Naive B cell (primary cell): ENCODE measurements around the gene DAZAP1. TPM values are rescaled to one million over a fixed set of nuclear protein-coding genes. Genes with fewer than 3 reads are reported as not detected.
A peak's percentile ranks its signal among the peaks of the same experiment; 100 is the strongest.

Experiments
- ATAC-seq, 2 donors: fragments of 150-1000 bp; cut with Tn5 transposase; 2 replicates each; pipeline ENCODE4 v1.10.0; 2021; ENCODE audit warnings: low read depth in 2 of 2, mild to moderate bottlenecking in 2 of 2, moderate library complexity in 2 of 2
- DNase-seq: peaks from one replicate; pipeline ENCODE4 v3.0.0; 2022
- H3K27ac Mint-ChIP-seq, 6 donors: one replicate each; pipeline ENCODE4 v1.8.0; 2020 to 2022; ENCODE audit warnings: mild to moderate bottlenecking in 6 of 6, mixed read lengths in 6 of 6, moderate library complexity in 5 of 6, inconsistent platforms in 2 of 6
- H3K27me3 Mint-ChIP-seq, 3 donors: one replicate each; pipeline ENCODE4 v1.8.0; 2021 to 2022; ENCODE audit warnings: mixed read lengths in 3 of 3, mild to moderate bottlenecking in 1 of 3
- H3K36me3 Mint-ChIP-seq, 2 donors: one replicate each; pipeline ENCODE4 v1.8.0; 2020 to 2022; ENCODE audit warnings: mixed read lengths in 2 of 2, inconsistent platforms in 1 of 2, mild to moderate bottlenecking in 1 of 2
- H3K4me1 Mint-ChIP-seq, 3 donors: one replicate each; pipeline ENCODE4 v1.8.0; 2020 to 2022; ENCODE audit warnings: mixed read lengths in 3 of 3, inconsistent platforms in 1 of 3, mild to moderate bottlenecking in 1 of 3, moderate library complexity in 1 of 3
- H3K4me3 Mint-ChIP-seq, 8 donors: one replicate each; pipeline ENCODE4 v1.8.0; 2020 to 2022; ENCODE audit warnings: mild to moderate bottlenecking in 8 of 8, mixed read lengths in 8 of 8, moderate library complexity in 8 of 8, inconsistent platforms in 2 of 8
- H3K9me3 Mint-ChIP-seq, 7 donors: one replicate each; pipeline ENCODE4 v1.8.0; 2020 to 2022; ENCODE audit warnings: mixed read lengths in 7 of 7, mild to moderate bottlenecking in 5 of 7, inconsistent platforms in 2 of 7, moderate library complexity in 1 of 7
- polyA plus RNA-seq, 6 donors: library from polyadenylated mRNA; unstranded; fragments of 300-500 nt; fragmentation: Illumina TruSeq; gene quantifications; one replicate each; pipeline ENCODE4 v1.2.3, GENCODE V29; 2021; ENCODE audit warnings: low read depth in 6 of 6

DAZAP1 gene
- polyA plus RNA-seq, 6 donors from 2014 or later = 3.6 to 7.5 (median 6.2) TPM

GRCh38 chr19:1369214-1369805, 38.1 kb upstream of the DAZAP1 start:
- H3K4me1 Mint-ChIP-seq = peaks cover 2 to 4% (median 2%) of the 10 kb centered on the region in 3 donors
- H3K27ac Mint-ChIP-seq = peak overlapping the region in 1 of 6 donors; percentile 83
- peak overlapping the region in 1 of 8 donors; percentile 52 for H3K4me3 Mint-ChIP-seq
- no peaks in the 10 kb centered on the region for H3K36me3 Mint-ChIP-seq
- DNase-seq (no peak), ATAC-seq (no peak)
- no peaks in the 10 kb centered on the region for H3K9me3 Mint-ChIP-seq
- H3K27me3 Mint-ChIP-seq = no peaks in the 10 kb centered on the region

GRCh38 chr19:1370579-1371361, 36.6 kb upstream of the DAZAP1 start:
- Mint-ChIP-seq H3K36me3 (no peaks in the 10 kb centered on the region), H3K4me3 (no peak overlapping the region), H3K27ac (no peak overlapping the region), H3K4me1 (no peaks in the 10 kb centered on the region), H3K9me3 (no peaks in the 10 kb centered on the region), H3K27me3 (no peaks in the 10 kb centered on the region)
- ATAC-seq (no peak), DNase-seq (no peak)

GRCh38 chr19:1373042-1373533, 34.3 kb upstream of the DAZAP1 start:
- H3K9me3 Mint-ChIP-seq = no peaks in the 10 kb centered on the region
- no peaks in the 10 kb centered on the region for H3K27me3 Mint-ChIP-seq
- DNase-seq (no peak), ATAC-seq (no peak)
- H3K36me3 Mint-ChIP-seq = no peaks in the 10 kb centered on the region
- H3K4me3 Mint-ChIP-seq = no peak overlapping the region
- H3K27ac Mint-ChIP-seq = no peak overlapping the region
- H3K4me1 Mint-ChIP-seq = peaks cover 0 to 5% (median 5%) of the 10 kb centered on the region in 3 donors

GRCh38 chr19:1373534-1374249, 33.7 kb upstream of the DAZAP1 start:
- Mint-ChIP-seq H3K9me3 (no peaks in the 10 kb centered on the region), H3K27ac (no peak overlapping the region), H3K4me1 (peaks cover 0 to 5% (median 5%) of the 10 kb centered on the region in 3 donors), H3K4me3 (no peak overlapping the region), H3K36me3 (no peaks in the 10 kb centered on the region), H3K27me3 (no peaks in the 10 kb centered on the region)
- no peak for DNase-seq
- no peak for ATAC-seq

- H3K27me3 Mint-ChIP-seq = no peaks in the 10 kb centered on the region
- no peaks in the 10 kb centered on the region for H3K9me3 Mint-ChIP-seq
- no peak overlapping the region for H3K27ac Mint-ChIP-seq
- peaks cover 0 to 5% (median 5%) of the 10 kb centered on the region in 3 donors for H3K4me1 Mint-ChIP-seq
- ATAC-seq = no peak
- no peaks in the 10 kb centered on the region for H3K36me3 Mint-ChIP-seq
- H3K4me3 Mint-ChIP-seq = no peak overlapping the region
- DNase-seq = no peak
Observed at GRCh38 chr19:1374250-1374577, 33.2 kb upstream of the DAZAP1 start.

- no peak for ATAC-seq
- H3K4me3 Mint-ChIP-seq = no peak overlapping the region
- no peaks in the 10 kb centered on the region for H3K9me3 Mint-ChIP-seq
- no peak for DNase-seq
- no peaks in the 10 kb centered on the region for H3K36me3 Mint-ChIP-seq
- H3K27ac Mint-ChIP-seq = no peak overlapping the region
- H3K4me1 Mint-ChIP-seq = peaks cover 0 to 5% (median 5%) of the 10 kb centered on the region in 3 donors
- no peaks in the 10 kb centered on the region for H3K27me3 Mint-ChIP-seq
Observed at GRCh38 chr19:1376415-1376805, 31.0 kb upstream of the DAZAP1 start.

- DNase-seq = no peak
- no peaks in the 10 kb centered on the region for H3K36me3 Mint-ChIP-seq
- H3K9me3 Mint-ChIP-seq = no peaks in the 10 kb centered on the region
- no peak for ATAC-seq
- no peaks in the 10 kb centered on the region for H3K27me3 Mint-ChIP-seq
- peaks cover 0 to 5% (median 5%) of the 10 kb centered on the region in 3 donors for H3K4me1 Mint-ChIP-seq
- no peak overlapping the region for H3K27ac Mint-ChIP-seq
- no peak overlapping the region for H3K4me3 Mint-ChIP-seq
Observed at GRCh38 chr19:1377176-1377964, 30.0 kb upstream of the DAZAP1 start.

GRCh38 chr19:1377965-1378785, 29.2 kb upstream of the DAZAP1 start:
- Mint-ChIP-seq H3K4me3 (peak overlapping the region in 1 of 8 donors; percentile 15), H3K36me3 (peaks cover 0 to 1% of the 10 kb centered on the region in 2 donors), H3K4me1 (peaks cover 4 to 11% (median 9%) of the 10 kb centered on the region in 3 donors), H3K27me3 (peaks cover 0 to 3% (median 1%) of the 10 kb centered on the region in 3 donors), H3K9me3 (peaks cover 0 to 1% (median 0%) of the 10 kb centered on the region in 7 donors), H3K27ac (no peak overlapping the region)
- DNase-seq (no peak), ATAC-seq (no peak)

GRCh38 chr19:1379126-1379905, 28.1 kb upstream of the DAZAP1 start:
- Mint-ChIP-seq H3K9me3 (peaks cover 0 to 6% (median 2%) of the 10 kb centered on the region in 7 donors), H3K27me3 (peaks cover 0 to 8% (median 6%) of the 10 kb centered on the region in 3 donors), H3K4me1 (peaks cover 11 to 22% (median 12%) of the 10 kb centered on the region in 3 donors), H3K4me3 (no peak overlapping the region), H3K27ac (no peak overlapping the region), H3K36me3 (peaks cover 0 to 6% of the 10 kb centered on the region in 2 donors)
- ATAC-seq (no peak), DNase-seq (no peak)

- H3K9me3 Mint-ChIP-seq = peaks cover 0 to 6% (median 2%) of the 10 kb centered on the region in 7 donors
- peak overlapping the region in 1 of 6 donors; percentile 15 for H3K27ac Mint-ChIP-seq
- DNase-seq = no peak
- H3K4me1 Mint-ChIP-seq = peaks cover 15 to 29% (median 19%) of the 10 kb centered on the region in 3 donors
- H3K27me3 Mint-ChIP-seq = peaks cover 0 to 8% (median 6%) of the 10 kb centered on the region in 3 donors
- ATAC-seq = no peak
- peak overlapping the region in 1 of 8 donors; percentile 56 for H3K4me3 Mint-ChIP-seq
- peaks cover 0 to 6% of the 10 kb centered on the region in 2 donors for H3K36me3 Mint-ChIP-seq
Observed at GRCh38 chr19:1379961-1380489, 27.4 kb upstream of the DAZAP1 start.

- H3K36me3 Mint-ChIP-seq = peaks cover 0 to 6% of the 10 kb centered on the region in 2 donors
- peaks cover 0 to 8% (median 6%) of the 10 kb centered on the region in 3 donors for H3K27me3 Mint-ChIP-seq
- peak overlapping the region in 2 of 6 donors; percentile 42 to 100 for H3K27ac Mint-ChIP-seq
- no peak for ATAC-seq
- peaks cover 19 to 28% (median 19%) of the 10 kb centered on the region in 3 donors for H3K4me1 Mint-ChIP-seq
- peaks cover 0 to 6% (median 2%) of the 10 kb centered on the region in 7 donors for H3K9me3 Mint-ChIP-seq
- DNase-seq = no peak
- peak overlapping the region in 1 of 8 donors; percentile 10 for H3K4me3 Mint-ChIP-seq
Observed at GRCh38 chr19:1382250-1382649, 25.1 kb upstream of the DAZAP1 start.
